ENCODE measurements around the gene ADARB1. TPM values are rescaled to one million over a fixed set of nuclear protein-coding genes. Genes with fewer than 3 reads are reported as not detected.

Gene ADARB1
- total and polyA plus RNA-seq, 2 of the 8 experiments (the other 6 are each of a cell fraction or from before 2014, with no cell fraction given), result 4.7 to 14.9 TPM

GRCh38 chr21:45177039-45177438 is 102.7 kb downstream of the ADARB1 start (continued):
- no peak for TF ChIP-seq CHD7 (IDR thresholded peaks at IDR 0.05; ENCODE audit: insufficient replicate concordance, low read length)
- TF ChIP-seq ATF3 (IDR thresholded peaks at IDR 0.05; ENCODE audit: insufficient read depth, low read depth, low read length), result no peak
- TF ChIP-seq SIX5 (IDR thresholded peaks at IDR 0.05; ENCODE audit: low read depth, low read length), result no peak
- no peak for TF ChIP-seq CHD1 (IDR thresholded peaks at IDR 0.05; ENCODE audit: low read depth, low read length)
- TF ChIP-seq CTBP2 (IDR thresholded peaks at IDR 0.05; ENCODE audit: borderline replicate concordance, insufficient read depth, insufficient read length, low read length), result no peak
- no peak for TF ChIP-seq POU5F1 (IDR thresholded peaks at IDR 0.05; ENCODE audit: low read depth, low read length)
- no peak for TF ChIP-seq CHD2 (IDR thresholded peaks at IDR 0.05; ENCODE audit: low read length)
- no peak for TF ChIP-seq BACH1 (IDR thresholded peaks at IDR 0.05; ENCODE audit: low read length)
- no peak for TF ChIP-seq POLR2A (IDR thresholded peaks at IDR 0.05; ENCODE audit: control extremely low read depth in 1 of 2, low read depth in 2 of 2, low read length in 2 of 2)
- no peak for TF ChIP-seq JUND (IDR thresholded peaks at IDR 0.05; ENCODE audit: low read length)
- TF ChIP-seq BRCA1 (IDR thresholded peaks at IDR 0.05; ENCODE audit: low read depth, low read length), result no peak
- TF ChIP-seq E2F6 (IDR thresholded peaks at IDR 0.05), result no peak

Data from H1 (cell line).